NB4 (cell line): ENCODE measurements around the gene XXYLT1.
A peak's percentile ranks its signal among the peaks of the same experiment; 100 is the strongest.

Experiments
- DNase-seq: peaks from one replicate; pipeline ENCODE4 v3.0.0; 2010; ENCODE audit warnings: low read depth
- H3K4me3 ChIP-seq: one replicate; pipeline ENCODE4 v1.5.1; 2011; ENCODE audit warnings: mild to moderate bottlenecking, low read depth, low read length, moderate library complexity
- CTCF ChIP-seq: IDR thresholded peaks from one replicate; pipeline ENCODE4 v1.5.1; 2012; ENCODE audit warnings: low read depth, low read length
- MAX ChIP-seq: IDR thresholded peaks from 2 replicates; pipeline ENCODE4 v1.6.1; 2011; ENCODE audit warnings: low read depth, low read length
- MYC ChIP-seq: IDR thresholded peaks from 2 replicates; pipeline ENCODE4 v1.6.1; 2011; ENCODE audit warnings: low read depth, low read length
- POLR2A ChIP-seq: IDR thresholded peaks from 2 replicates; pipeline ENCODE4 v1.6.1; 2011; ENCODE audit warnings: mild to moderate bottlenecking; ENCODE audit not compliant: insufficient read length; ENCODE audit errors: extremely low read depth

XXYLT1 gene

GRCh38 chr3:195036203-195036505 is 234.8 kb downstream of the XXYLT1 start:
- H3K4me3 ChIP-seq, result no peak overlapping the region
- TF ChIP-seq POLR2A (no peak), CTCF (no peak), MAX (no peak), MYC (no peak)
- DNase-seq, result no peak

- DNase-seq, result peak; percentile 32
- peak; percentile 22 for TF ChIP-seq CTCF
- no peak for TF ChIP-seq MAX
- H3K4me3 ChIP-seq, result no peak overlapping the region
Observed at GRCh38 chr3:195035345-195036202, 235.4 kb downstream of the XXYLT1 start.

- no peak for DNase-seq
- no peak overlapping the region for H3K4me3 ChIP-seq
- TF ChIP-seq MYC (no peak), CTCF (no peak), POLR2A (no peak), MAX (no peak)
Observed at GRCh38 chr3:195034541-195034940, 236.4 kb downstream of the XXYLT1 start.

- TF ChIP-seq CTCF (no peak), MAX (no peak), MYC (no peak), POLR2A (no peak)
- DNase-seq, result no peak
- no peak overlapping the region for H3K4me3 ChIP-seq
Observed at GRCh38 chr3:195034101-195034500, 236.9 kb downstream of the XXYLT1 start.

GRCh38 chr3:195033531-195034091 is 237.3 kb downstream of the XXYLT1 start:
- DNase-seq, result no peak
- H3K4me3 ChIP-seq, result no peak overlapping the region
- TF ChIP-seq MYC, result no peak

GRCh38 chr3:195032955-195033354 is 238.0 kb downstream of the XXYLT1 start:
- H3K4me3 ChIP-seq, result no peak overlapping the region
- TF ChIP-seq CTCF, result no peak
- DNase-seq, result no peak
